OCI-LY1 (cell line): ENCODE measurements around the gene HMGXB3.

Experiments
- H2AFZ ChIP-seq: fragments of 200-600 bp; sonication (generic), shearing (Covaris generic); 2 replicates; pipeline ENCODE4 v1.6.0; 2014; ENCODE audit warnings: antibody characterized with exemption, mild to moderate bottlenecking, low read length
- H3F3A ChIP-seq: fragments of 200-600 bp; sonication (generic), shearing (Covaris generic); 2 replicates; pipeline ENCODE4 v1.6.0; 2014; ENCODE audit warnings: mild to moderate bottlenecking, antibody characterized with exemption, low read length, moderate library complexity; ENCODE audit not compliant: insufficient read depth
- H3K27ac ChIP-seq: fragments of 200-600 bp; sonication (generic); 2 replicates; pipeline ENCODE4 v1.5.1; 2014; ENCODE audit warnings: low read length, mixed run types, mild to moderate bottlenecking, low read depth; ENCODE audit not compliant: poor library complexity, severe bottlenecking
- H3K27me3 ChIP-seq: fragments of 200-600 bp; sonication (generic); 2 replicates; pipeline ENCODE4 v1.6.0; 2014; ENCODE audit warnings: antibody characterized with exemption, mild to moderate bottlenecking, low read length, moderate library complexity; ENCODE audit not compliant: insufficient read depth
- H3K36me3 ChIP-seq: fragments of 200-600 bp; sonication (generic); 2 replicates; pipeline ENCODE4 v1.6.1; 2014; ENCODE audit warnings: mild to moderate bottlenecking, antibody characterized with exemption, low read length, moderate library complexity, mixed read lengths; ENCODE audit not compliant: insufficient read depth
- H3K4me1 ChIP-seq: fragments of 200-600 bp; sonication (generic); 2 replicates; pipeline ENCODE4 v1.5.1; 2014; ENCODE audit warnings: mild to moderate bottlenecking, low read length, moderate library complexity; ENCODE audit not compliant: insufficient read depth, severe bottlenecking
- H3K4me2 ChIP-seq: fragments of 200-600 bp; sonication (generic), shearing (Covaris generic); 2 replicates; pipeline ENCODE4 v1.6.1; 2014; ENCODE audit warnings: low read length
- H3K4me3 ChIP-seq: fragments of 200-600 bp; sonication (generic); 2 replicates; pipeline ENCODE4 v1.5.1; 2014; ENCODE audit warnings: low read length, low read depth, mild to moderate bottlenecking, mixed read lengths; ENCODE audit not compliant: poor library complexity, severe bottlenecking
- H3K79me2 ChIP-seq: fragments of 200-600 bp; shearing (Covaris generic); 2 replicates; pipeline ENCODE4 v1.6.1; 2016; ENCODE audit warnings: mixed run types, low read length, mixed read lengths; ENCODE audit not compliant: insufficient read depth
- H3K9ac ChIP-seq: fragments of 200-600 bp; sonication (generic), shearing (Covaris generic); 2 replicates; pipeline ENCODE4 v1.6.1; 2014; ENCODE audit warnings: mild to moderate bottlenecking, low read length, mixed read lengths
- H3K9me2 ChIP-seq: fragments of 200-600 bp; sonication (generic), shearing (Covaris generic); 2 replicates; pipeline ENCODE4 v1.6.1; 2014; ENCODE audit warnings: low read depth, mild to moderate bottlenecking, low read length, mixed read lengths
- H3K9me3 ChIP-seq: fragments of 200-600 bp; shearing (Covaris generic); 2 replicates; pipeline ENCODE4 v1.6.1; 2014; ENCODE audit warnings: low read length, mixed read lengths
- H4K20me1 ChIP-seq: fragments of 200-600 bp; sonication (generic), shearing (Covaris generic); 2 replicates; pipeline ENCODE4 v1.6.0; 2016; ENCODE audit warnings: mild to moderate bottlenecking, low read length; ENCODE audit not compliant: insufficient read depth
- EZH2 ChIP-seq: fragments of 200-600 bp; sonication (generic), shearing (Covaris generic); IDR thresholded peaks from 2 replicates; pipeline ENCODE4 v1.8.0; 2017; ENCODE audit warnings: borderline replicate concordance, mixed run types, mild to moderate bottlenecking, antibody characterized with exemption, low read length, moderate library complexity, mixed read lengths
- TF ChIP-seq, protein P1 (sequence below): fragments of 200-600 bp; sonication (generic), shearing (Covaris generic); IDR thresholded peaks from 2 replicates; pipeline ENCODE4 v1.5.1; 2017; ENCODE audit warnings: mild to moderate bottlenecking, antibody characterized with exemption, low read length, moderate library complexity, mixed read lengths

HMGXB3 gene

DNA sequence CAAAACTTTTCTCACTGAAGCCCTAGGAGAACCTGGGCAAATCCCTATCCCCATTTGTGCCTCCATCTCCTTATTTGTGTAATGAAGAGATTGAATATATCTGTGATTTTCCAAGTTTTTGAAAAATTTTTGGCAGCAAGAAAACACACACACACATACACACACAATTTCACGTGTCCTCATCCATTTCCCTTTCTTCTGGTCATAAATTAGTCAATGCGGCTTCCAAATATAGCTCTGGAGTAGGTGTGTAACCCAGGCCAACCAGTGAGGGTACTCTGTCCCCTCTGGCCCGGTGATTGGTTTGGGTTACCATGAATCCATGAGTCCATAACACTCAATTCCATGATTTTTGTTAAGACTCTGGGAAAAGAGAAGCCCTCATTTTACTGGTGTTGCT lies 73.1 kb downstream of the HMGXB3 start:
- H3K4me2 ChIP-seq: no peak overlapping the region

DNA sequence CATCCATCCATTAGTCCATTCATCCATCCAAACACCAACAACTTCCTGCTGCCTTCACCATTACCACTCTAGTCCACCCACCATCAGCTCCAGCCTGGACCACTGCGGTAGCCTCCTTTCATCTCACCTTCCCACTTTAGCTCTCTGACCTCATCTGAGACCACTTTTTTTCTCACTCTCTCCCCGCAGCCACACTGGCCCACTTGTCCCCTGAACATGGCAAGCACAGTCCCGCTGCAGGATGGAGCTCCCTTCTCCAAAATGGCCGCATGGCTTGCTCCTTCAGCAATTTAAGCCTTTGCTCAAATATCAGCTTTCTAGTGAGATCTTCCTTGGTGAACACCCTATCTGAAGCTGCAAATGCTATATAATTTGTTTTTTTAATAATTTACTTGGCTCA lies 74.7 kb downstream of the HMGXB3 start:
- H3K9ac ChIP-seq: no peak overlapping the region
- H3K4me1 ChIP-seq: no peaks in the 10 kb centered on the region
- H3K36me3 ChIP-seq: no peaks in the 10 kb centered on the region
- no peaks in the 10 kb centered on the region for H3K9me3 ChIP-seq
- no peak overlapping the region for H3K27ac ChIP-seq
- H3K9me2 ChIP-seq: no peaks in the 10 kb centered on the region
- H3K27me3 ChIP-seq: peaks cover 11% of the 10 kb centered on the region
- no peak for TF ChIP-seq EZH2
- TF ChIP-seq, protein P1, sequence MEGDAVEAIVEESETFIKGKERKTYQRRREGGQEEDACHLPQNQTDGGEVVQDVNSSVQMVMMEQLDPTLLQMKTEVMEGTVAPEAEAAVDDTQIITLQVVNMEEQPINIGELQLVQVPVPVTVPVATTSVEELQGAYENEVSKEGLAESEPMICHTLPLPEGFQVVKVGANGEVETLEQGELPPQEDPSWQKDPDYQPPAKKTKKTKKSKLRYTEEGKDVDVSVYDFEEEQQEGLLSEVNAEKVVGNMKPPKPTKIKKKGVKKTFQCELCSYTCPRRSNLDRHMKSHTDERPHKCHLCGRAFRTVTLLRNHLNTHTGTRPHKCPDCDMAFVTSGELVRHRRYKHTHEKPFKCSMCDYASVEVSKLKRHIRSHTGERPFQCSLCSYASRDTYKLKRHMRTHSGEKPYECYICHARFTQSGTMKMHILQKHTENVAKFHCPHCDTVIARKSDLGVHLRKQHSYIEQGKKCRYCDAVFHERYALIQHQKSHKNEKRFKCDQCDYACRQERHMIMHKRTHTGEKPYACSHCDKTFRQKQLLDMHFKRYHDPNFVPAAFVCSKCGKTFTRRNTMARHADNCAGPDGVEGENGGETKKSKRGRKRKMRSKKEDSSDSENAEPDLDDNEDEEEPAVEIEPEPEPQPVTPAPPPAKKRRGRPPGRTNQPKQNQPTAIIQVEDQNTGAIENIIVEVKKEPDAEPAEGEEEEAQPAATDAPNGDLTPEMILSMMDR: no peak
- H3K4me3 ChIP-seq: no peak overlapping the region
- H3K4me2 ChIP-seq: no peak overlapping the region
- no peak overlapping the region for H2AFZ ChIP-seq
- H3F3A ChIP-seq: no peaks in the 10 kb centered on the region
- H3K79me2 ChIP-seq: no peaks in the 10 kb centered on the region
- H4K20me1 ChIP-seq: no peaks in the 10 kb centered on the region

More for the DNA sequence above, 73.1 kb downstream of the HMGXB3 start:
- no peaks in the 10 kb centered on the region for H3K9me3 ChIP-seq
- no peak for TF ChIP-seq EZH2
- TF ChIP-seq, protein P1: no peak
- no peaks in the 10 kb centered on the region for H3K9me2 ChIP-seq
- no peaks in the 10 kb centered on the region for H3F3A ChIP-seq
- H2AFZ ChIP-seq: no peak overlapping the region
- no peak overlapping the region for H3K9ac ChIP-seq
- H3K79me2 ChIP-seq: no peaks in the 10 kb centered on the region
- H3K4me3 ChIP-seq: no peak overlapping the region
- peaks cover 8% of the 10 kb centered on the region for H3K27me3 ChIP-seq
- H3K36me3 ChIP-seq: no peaks in the 10 kb centered on the region
- H3K4me1 ChIP-seq: no peaks in the 10 kb centered on the region
- H3K27ac ChIP-seq: no peak overlapping the region
- H4K20me1 ChIP-seq: no peaks in the 10 kb centered on the region

DNA sequence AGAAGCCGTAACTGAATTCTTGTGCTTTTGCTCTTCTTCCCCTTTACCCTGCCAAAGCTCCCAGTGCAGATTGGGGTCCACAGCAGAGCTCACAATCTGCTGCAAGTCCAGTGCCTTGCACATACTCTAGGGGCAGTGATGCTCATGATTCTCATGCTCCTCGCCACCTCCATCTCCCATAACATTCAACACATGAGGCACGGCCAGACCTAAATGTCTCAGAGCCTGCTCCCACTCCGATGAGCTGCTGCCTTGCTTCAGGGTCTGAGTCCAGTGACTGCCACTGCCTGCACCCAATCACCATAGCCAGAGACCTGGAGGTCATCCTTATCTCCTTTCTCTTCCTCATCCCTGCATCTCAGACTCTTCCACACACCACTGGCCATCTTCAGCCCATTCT lies 75.3 kb downstream of the HMGXB3 start:
- no peak overlapping the region for H3K9ac ChIP-seq

More for the DNA sequence above, 75.3 kb downstream of the HMGXB3 start:
- Histone ChIP-seq H3K4me3 (no peak overlapping the region), H3K9me2 (no peaks in the 10 kb centered on the region), H3K27ac (no peak overlapping the region), H3K79me2 (no peaks in the 10 kb centered on the region), H3K27me3 (peaks cover 11% of the 10 kb centered on the region), H3K4me1 (no peaks in the 10 kb centered on the region), H2AFZ (no peak overlapping the region), H3K9me3 (no peaks in the 10 kb centered on the region), H4K20me1 (no peaks in the 10 kb centered on the region), H3K4me2 (no peak overlapping the region), H3K36me3 (no peaks in the 10 kb centered on the region), H3F3A (no peaks in the 10 kb centered on the region)
- TF ChIP-seq, protein P1: no peak; the same call in 1 of the 2 replicates
- TF ChIP-seq EZH2: no peak
